Smooth muscle cell (in vitro differentiated cells): ENCODE measurements around the gene DOCK4. TPM values are rescaled to one million over a fixed set of nuclear protein-coding genes. Genes with fewer than 3 reads are reported as not detected.

Experiments used
- DNase-seq: peaks from one replicate; lab custom pipeline; 2025; ENCODE audit not compliant: unreplicated experiment; lab: John Stamatoyannopoulos, UW
- H2AFZ ChIP-seq: fragments of 200-600 bp; sonication (generic); 2 replicates; pipeline ENCODE4 v1.6.0; 2016; ENCODE audit warnings: antibody characterized with exemption, low read depth, mild to moderate bottlenecking
- H3F3A ChIP-seq: fragments of 200-600 bp; sonication (generic); 2 replicates; pipeline ENCODE4 v1.6.0; 2017; ENCODE audit warnings: antibody characterized with exemption, low read depth
- H3K27ac ChIP-seq: fragments of 200-600 bp; sonication (generic); 2 replicates; pipeline ENCODE4 v1.5.1; 2016; ENCODE audit warnings: low read depth, mild to moderate bottlenecking
- H3K27me3 ChIP-seq: fragments of 200-600 bp; sonication (generic); 2 replicates; pipeline ENCODE4 v1.6.1; 2016; ENCODE audit warnings: low read depth, mild to moderate bottlenecking
- H3K36me3 ChIP-seq: fragments of 200-600 bp; sonication (generic); 2 replicates; pipeline ENCODE4 v1.5.1; 2016; ENCODE audit warnings: low read depth
- H3K4me1 ChIP-seq: fragments of 200-600 bp; sonication (generic); 2 replicates; pipeline ENCODE4 v1.5.1; 2016; ENCODE audit warnings: low read depth
- H3K4me2 ChIP-seq: fragments of 200-600 bp; sonication (generic); 2 replicates; pipeline ENCODE4 v1.6.0; 2016; ENCODE audit warnings: mild to moderate bottlenecking
- H3K4me3 ChIP-seq: fragments of 200-600 bp; sonication (generic); 2 replicates; pipeline ENCODE4 v1.5.1; 2016; ENCODE audit warnings: mild to moderate bottlenecking
- H3K79me2 ChIP-seq: fragments of 200-600 bp; sonication (generic); 2 replicates; pipeline ENCODE4 v1.6.0; 2016; ENCODE audit warnings: low read depth, mild to moderate bottlenecking
- H3K9ac ChIP-seq: fragments of 200-600 bp; sonication (generic); 2 replicates; pipeline ENCODE4 v1.6.0; 2016; ENCODE audit warnings: low read depth
- H3K9me3 ChIP-seq: fragments of 200-600 bp; sonication (generic); replicated peaks from 2 replicates; pipeline ENCODE4 v1.5.1; 2016; ENCODE audit warnings: low read depth
- H4K20me1 ChIP-seq: fragments of 200-600 bp; sonication (generic); 2 replicates; pipeline ENCODE4 v1.6.0; 2016; ENCODE audit warnings: low read depth
- whole genome bisulfite sequencing: methylation state at CpG from one replicate; pipeline ENCODE4 v1.1.7; 2016; ENCODE audit warnings: low lambda C conversion rate; 5-methylcytosine and 5-hydroxymethylcytosine counted together
- polyA plus RNA-seq: library from polyadenylated mRNA; unstranded; fragments of >200 nt; fragmentation: Nextera tagmentation; extraction: Ambion mirVana; gene quantifications from 2 replicates; pipeline ENCODE4 v1.2.1, GENCODE V29; 2016
- total RNA-seq: library from RNA; depleted of rRNA; stranded (reverse); fragments of >200 nt; gene quantifications from 2 replicates; pipeline ENCODE4 v1.2.3, GENCODE V29; 2014
- TF ChIP-seq, protein P1 (sequence below): fragments of 200-600 bp; sonication (generic); IDR thresholded peaks from 2 replicates; pipeline ENCODE4 v1.5.1; 2017; ENCODE audit warnings: borderline replicate concordance, mild to moderate bottlenecking, antibody characterized with exemption; ENCODE audit not compliant: insufficient read depth, poor library complexity, severe bottlenecking

Gene DOCK4
- total and polyA plus RNA-seq, 2 experiments from 2014 or later: 7.4 to 20.5 TPM

DNA sequence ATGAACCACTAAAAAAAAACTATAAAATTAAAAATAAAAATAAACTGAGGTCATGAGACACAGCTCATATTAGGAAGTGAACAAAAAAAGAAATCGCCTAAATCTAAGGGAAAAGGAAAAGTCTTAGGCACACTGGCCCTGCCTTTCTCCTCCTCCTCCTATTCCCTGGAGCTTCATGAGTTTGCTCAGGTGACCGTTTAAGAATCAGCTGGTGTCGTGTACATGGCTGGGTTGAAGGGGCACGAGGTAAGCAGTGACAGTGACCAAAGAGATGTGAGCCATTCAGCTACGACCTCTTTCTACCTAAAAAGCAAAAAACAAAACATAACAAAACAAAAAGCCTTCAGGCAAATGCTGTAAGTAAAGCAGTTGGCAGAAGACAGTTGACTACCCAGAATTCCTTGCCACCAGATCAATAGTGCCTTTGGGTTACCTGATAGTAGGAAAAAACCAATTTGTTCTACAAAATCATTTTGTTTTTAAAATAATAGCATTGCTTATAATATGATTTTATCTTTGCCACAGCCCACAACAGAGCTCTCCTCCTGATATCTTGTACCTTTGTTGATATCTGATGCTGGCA is 135.4 kb downstream of the DOCK4 start:
- no peaks in the 10 kb centered on the region for H3K27me3 ChIP-seq
- H3K79me2 ChIP-seq: peaks cover 15% of the 10 kb centered on the region
- peaks cover 3% of the 10 kb centered on the region for H3K36me3 ChIP-seq
- H3K27ac ChIP-seq: no peak overlapping the region
- H4K20me1 ChIP-seq: no peaks in the 10 kb centered on the region
- no peaks in the 10 kb centered on the region for H3K9me3 ChIP-seq
- H2AFZ ChIP-seq: no peak overlapping the region
- H3K9ac ChIP-seq: no peak overlapping the region
- H3K4me3 ChIP-seq: no peak overlapping the region
- WGBS: 91% methylated on average over 5 of the region's 5 CpGs
- H3F3A ChIP-seq: no peaks in the 10 kb centered on the region
- no peak overlapping the region for H3K4me2 ChIP-seq
- H3K4me1 ChIP-seq: no peaks in the 10 kb centered on the region
- TF ChIP-seq, protein P1, sequence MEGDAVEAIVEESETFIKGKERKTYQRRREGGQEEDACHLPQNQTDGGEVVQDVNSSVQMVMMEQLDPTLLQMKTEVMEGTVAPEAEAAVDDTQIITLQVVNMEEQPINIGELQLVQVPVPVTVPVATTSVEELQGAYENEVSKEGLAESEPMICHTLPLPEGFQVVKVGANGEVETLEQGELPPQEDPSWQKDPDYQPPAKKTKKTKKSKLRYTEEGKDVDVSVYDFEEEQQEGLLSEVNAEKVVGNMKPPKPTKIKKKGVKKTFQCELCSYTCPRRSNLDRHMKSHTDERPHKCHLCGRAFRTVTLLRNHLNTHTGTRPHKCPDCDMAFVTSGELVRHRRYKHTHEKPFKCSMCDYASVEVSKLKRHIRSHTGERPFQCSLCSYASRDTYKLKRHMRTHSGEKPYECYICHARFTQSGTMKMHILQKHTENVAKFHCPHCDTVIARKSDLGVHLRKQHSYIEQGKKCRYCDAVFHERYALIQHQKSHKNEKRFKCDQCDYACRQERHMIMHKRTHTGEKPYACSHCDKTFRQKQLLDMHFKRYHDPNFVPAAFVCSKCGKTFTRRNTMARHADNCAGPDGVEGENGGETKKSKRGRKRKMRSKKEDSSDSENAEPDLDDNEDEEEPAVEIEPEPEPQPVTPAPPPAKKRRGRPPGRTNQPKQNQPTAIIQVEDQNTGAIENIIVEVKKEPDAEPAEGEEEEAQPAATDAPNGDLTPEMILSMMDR: no peak
- DNase-seq: no peak

DNA sequence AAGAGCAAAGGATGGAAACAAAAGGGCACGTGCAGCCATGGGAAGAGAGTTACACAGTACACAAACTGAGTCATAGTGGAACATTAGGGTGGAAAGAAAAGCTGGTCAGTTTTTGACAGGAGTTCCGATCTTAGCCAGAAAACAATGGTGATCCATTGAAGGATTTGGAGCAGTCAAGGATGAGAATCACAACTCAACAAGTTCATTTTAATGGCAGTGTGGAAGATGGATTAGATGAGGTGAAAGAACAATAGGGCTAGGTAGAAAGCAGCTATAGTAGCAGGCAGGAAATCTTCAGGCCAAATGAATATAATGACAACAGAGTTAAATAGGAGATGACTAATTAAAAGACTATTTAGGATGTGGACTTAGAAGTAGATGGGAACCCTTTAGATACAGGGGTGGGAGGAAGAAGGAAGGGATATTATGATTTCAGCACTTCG is 136.3 kb downstream of the DOCK4 start:
- Histone ChIP-seq H3K4me3 (no peak overlapping the region), H4K20me1 (no peaks in the 10 kb centered on the region), H3K9me3 (no peaks in the 10 kb centered on the region), H3K79me2 (peaks cover 15% of the 10 kb centered on the region), H3K4me2 (no peak overlapping the region), H3K36me3 (peaks cover 1% of the 10 kb centered on the region), H3K27me3 (no peaks in the 10 kb centered on the region), H3K9ac (no peak overlapping the region), H2AFZ (no peak overlapping the region), H3K4me1 (no peaks in the 10 kb centered on the region), H3K27ac (no peak overlapping the region), H3F3A (no peaks in the 10 kb centered on the region)
- TF ChIP-seq, protein P1: no peak
- no peak for DNase-seq
- WGBS: 73% methylated on average over 3 of the region's 3 CpGs

DNA sequence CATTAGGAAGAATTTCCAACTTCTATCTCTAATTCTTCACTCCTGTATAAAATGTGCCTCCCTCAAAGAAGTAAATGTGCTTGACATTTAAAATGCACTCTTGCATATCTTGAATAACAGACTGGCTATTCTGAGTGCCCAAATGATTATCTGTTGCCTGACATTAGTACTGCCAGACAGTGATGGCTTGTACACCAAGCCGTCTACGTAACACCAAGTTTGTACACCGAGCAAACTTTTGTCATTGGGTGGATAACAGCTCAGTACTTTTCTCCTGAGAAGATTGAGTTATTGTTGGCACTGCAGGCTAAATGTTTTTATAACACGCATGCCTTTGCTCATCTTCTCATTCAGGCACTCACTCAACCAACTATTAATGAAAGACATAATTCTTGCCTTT is 137.2 kb downstream of the DOCK4 start:
- no peak overlapping the region for H2AFZ ChIP-seq
- no peak for DNase-seq
- no peak overlapping the region for H3K27ac ChIP-seq
- H3K27me3 ChIP-seq: no peaks in the 10 kb centered on the region
- no peak overlapping the region for H3K4me3 ChIP-seq
- WGBS: 96% methylated on average over 4 of the region's 4 CpGs
- no peaks in the 10 kb centered on the region for H3K36me3 ChIP-seq
- H3K9ac ChIP-seq: no peak overlapping the region
- no peaks in the 10 kb centered on the region for H4K20me1 ChIP-seq
- H3F3A ChIP-seq: peaks cover 6% of the 10 kb centered on the region
- no peaks in the 10 kb centered on the region for H3K9me3 ChIP-seq
- peaks cover 15% of the 10 kb centered on the region for H3K79me2 ChIP-seq
- no peaks in the 10 kb centered on the region for H3K4me1 ChIP-seq
- TF ChIP-seq, protein P1: no peak
- H3K4me2 ChIP-seq: no peak overlapping the region
